ENCODE data around the gene GPR17. TPM values are rescaled to one million over a fixed set of nuclear protein-coding genes. Genes with fewer than 3 reads are reported as not detected.

GPR17 gene
- total RNA-seq, 4 donors from 2014 or later, result not detected

DNA sequence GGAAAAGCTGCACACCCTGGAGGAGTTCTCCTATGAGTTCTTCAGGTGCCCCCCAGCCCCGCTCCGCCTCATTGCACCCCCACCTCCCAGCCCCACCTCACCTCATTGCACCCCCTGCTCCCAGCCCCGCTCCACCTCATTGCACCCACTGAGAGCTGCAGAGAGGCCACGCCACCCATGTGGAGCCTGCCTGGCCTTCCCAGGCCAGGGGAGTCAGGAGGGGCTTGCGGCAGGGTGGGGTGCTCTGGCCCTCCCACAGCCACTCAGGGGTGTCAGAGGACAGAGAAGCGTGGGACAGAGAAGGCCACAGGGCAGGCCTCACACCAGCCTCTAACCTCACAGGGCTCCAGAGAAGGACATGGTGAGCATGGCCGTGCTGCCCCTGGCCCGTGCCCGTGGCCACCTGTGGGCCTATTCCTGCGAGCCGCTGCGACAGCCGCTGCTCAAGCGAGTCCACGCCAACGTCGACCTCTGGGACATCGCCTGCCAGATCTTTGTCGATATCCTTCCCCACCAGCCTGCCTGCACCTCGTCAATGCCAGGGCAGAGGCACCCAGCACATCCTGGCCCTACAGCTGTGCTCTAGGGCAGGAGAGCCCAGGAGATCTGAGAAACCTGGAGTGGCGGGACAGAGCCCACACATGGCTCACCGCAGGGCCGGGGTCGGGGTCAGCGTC is 15.0 kb upstream of the GPR17 start:
- no peak for DNase-seq
- Histone ChIP-seq H3K27me3 (no peaks in the 10 kb centered on the region), H3K27ac (no peak overlapping the region), H3K4me1 (peaks cover 0 to 15% of the 10 kb centered on the region in 2 donors), H3K4me3 (replicated peaks in 1 of 3) (no peak overlapping the region), H3K9me3 (no peaks in the 10 kb centered on the region), H3K36me3 (no peaks in the 10 kb centered on the region)
- intact Hi-C loops (cut with DNase I), result no loop called here
- TF ChIP-seq, protein P1, sequence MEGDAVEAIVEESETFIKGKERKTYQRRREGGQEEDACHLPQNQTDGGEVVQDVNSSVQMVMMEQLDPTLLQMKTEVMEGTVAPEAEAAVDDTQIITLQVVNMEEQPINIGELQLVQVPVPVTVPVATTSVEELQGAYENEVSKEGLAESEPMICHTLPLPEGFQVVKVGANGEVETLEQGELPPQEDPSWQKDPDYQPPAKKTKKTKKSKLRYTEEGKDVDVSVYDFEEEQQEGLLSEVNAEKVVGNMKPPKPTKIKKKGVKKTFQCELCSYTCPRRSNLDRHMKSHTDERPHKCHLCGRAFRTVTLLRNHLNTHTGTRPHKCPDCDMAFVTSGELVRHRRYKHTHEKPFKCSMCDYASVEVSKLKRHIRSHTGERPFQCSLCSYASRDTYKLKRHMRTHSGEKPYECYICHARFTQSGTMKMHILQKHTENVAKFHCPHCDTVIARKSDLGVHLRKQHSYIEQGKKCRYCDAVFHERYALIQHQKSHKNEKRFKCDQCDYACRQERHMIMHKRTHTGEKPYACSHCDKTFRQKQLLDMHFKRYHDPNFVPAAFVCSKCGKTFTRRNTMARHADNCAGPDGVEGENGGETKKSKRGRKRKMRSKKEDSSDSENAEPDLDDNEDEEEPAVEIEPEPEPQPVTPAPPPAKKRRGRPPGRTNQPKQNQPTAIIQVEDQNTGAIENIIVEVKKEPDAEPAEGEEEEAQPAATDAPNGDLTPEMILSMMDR (IDR thresholded peaks at IDR 0.05), result no peak
- no peak for TF ChIP-seq POLR2A (IDR thresholded peaks at IDR 0.05)
- 91 to 92% methylated on average over 4 to 18 of the region's 25 CpGs for WGBS, 2 donors

DNA sequence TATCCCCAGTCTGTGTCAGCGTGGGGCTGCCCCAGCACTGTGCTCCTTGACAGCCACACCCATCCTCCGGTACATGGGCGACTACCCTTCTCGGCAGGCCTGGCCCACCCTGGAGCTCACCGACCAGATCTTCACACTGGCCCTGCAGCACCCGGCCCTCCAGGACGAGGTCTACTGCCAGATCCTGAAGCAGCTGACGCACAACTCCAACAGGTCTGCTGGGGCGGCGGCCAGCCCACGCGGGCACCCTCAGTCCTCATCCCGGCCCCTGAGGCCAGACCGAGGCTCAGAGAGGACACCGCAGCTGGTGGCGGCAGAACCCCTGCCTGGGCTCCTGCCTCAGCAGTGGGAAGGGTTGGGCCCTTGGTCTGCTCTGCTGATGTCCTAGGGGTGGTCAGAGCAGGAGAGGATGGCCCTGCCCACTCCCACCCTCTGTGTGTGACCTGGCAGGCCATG is 14.4 kb upstream of the GPR17 start:
- TF ChIP-seq, protein P1 (IDR thresholded peaks at IDR 0.05), result no peak
- TF ChIP-seq POLR2A (IDR thresholded peaks at IDR 0.05), result no peak
- WGBS, 2 donors, result 91 to 92% methylated on average over 4 to 7 of the region's 16 CpGs
- Histone ChIP-seq H3K4me3 (replicated peaks in 1 of 3) (no peak overlapping the region), H3K4me1 (peaks cover 0 to 15% of the 10 kb centered on the region in 2 donors), H3K27me3 (no peaks in the 10 kb centered on the region), H3K9me3 (no peaks in the 10 kb centered on the region), H3K27ac (no peak overlapping the region), H3K36me3 (no peaks in the 10 kb centered on the region)
- intact Hi-C loops (cut with DNase I), result no loop called here
- no peak for DNase-seq

DNA sequence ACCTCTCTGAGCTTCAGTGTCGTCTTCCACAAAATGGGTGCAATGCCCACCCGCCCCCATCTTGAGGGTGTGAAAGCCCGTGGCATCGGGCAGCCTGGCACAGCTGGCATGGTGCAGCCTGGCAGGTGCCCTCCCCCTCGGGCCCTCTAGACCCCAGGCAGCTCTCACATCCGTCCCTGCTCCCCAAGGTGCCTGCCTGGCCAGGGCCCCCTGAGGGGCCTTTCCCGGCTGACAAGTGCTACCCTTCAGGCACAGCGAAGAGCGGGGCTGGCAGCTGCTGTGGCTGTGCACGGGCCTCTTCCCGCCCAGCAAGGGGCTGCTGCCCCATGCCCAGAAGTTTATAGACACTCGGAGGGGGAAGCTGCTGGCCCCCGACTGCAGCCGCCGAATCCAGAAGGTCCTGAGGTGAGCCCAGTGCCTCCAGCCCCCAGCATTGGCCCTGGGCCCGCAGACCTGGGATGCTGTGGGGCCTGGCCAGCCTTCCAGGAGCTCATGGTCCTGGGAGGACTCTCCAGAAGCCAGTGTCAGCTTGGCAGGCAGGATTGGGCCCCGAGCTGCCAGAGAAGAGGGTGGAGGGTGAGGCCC is 13.9 kb upstream of the GPR17 start:
- no peaks in the 10 kb centered on the region for H3K36me3 ChIP-seq
- 88% methylated on average over 15 of the region's 17 CpGs; no CpG with 5 or more reads in 1 of the 2 donors for WGBS, 2 donors
- TF ChIP-seq POLR2A (IDR thresholded peaks at IDR 0.05), result no peak
- TF ChIP-seq, protein P1 (IDR thresholded peaks at IDR 0.05), result no peak
- no peaks in the 10 kb centered on the region for H3K9me3 ChIP-seq
- DNase-seq, result no peak
- peaks cover under 1 to 16% of the 10 kb centered on the region in 2 donors for H3K4me1 ChIP-seq
- H3K27ac ChIP-seq, result no peak overlapping the region
- no peak overlapping the region for H3K4me3 ChIP-seq (replicated peaks in 1 of 3)
- intact Hi-C loops (cut with DNase I), result no loop called here
- no peaks in the 10 kb centered on the region for H3K27me3 ChIP-seq

GRCh38 chr2:127632592-127633489 is 13.1 kb upstream of the GPR17 start:
- Histone ChIP-seq H3K4me1 (peaks cover 5 to 24% of the 10 kb centered on the region in 2 donors), H3K36me3 (no peaks in the 10 kb centered on the region), H3K4me3 (replicated peaks in 1 of 3) (no peak overlapping the region), H3K27ac (no peak overlapping the region), H3K27me3 (no peaks in the 10 kb centered on the region), H3K9me3 (no peaks in the 10 kb centered on the region)
- intact Hi-C loops (cut with DNase I), result no loop called here
- WGBS, 2 donors, result 90 to 92% methylated on average over 7 to 15 of the region's 25 CpGs
- TF ChIP-seq POLR2A (IDR thresholded peaks at IDR 0.05), result no peak
- TF ChIP-seq, protein P1 (IDR thresholded peaks at IDR 0.05), result no peak
- no peak for DNase-seq

Data from thyroid gland (tissue), 4 donors.